Hepatocyte (in vitro differentiated cells): ENCODE results near the gene PIGU.

Source experiments
- EZH2 ChIP-seq: fragments of 200-600 bp; sonication (generic); IDR thresholded peaks from 2 replicates; pipeline ENCODE4 v1.6.1; 2016; ENCODE audit warnings: antibody characterized with exemption, mild to moderate bottlenecking, borderline replicate concordance
- EZH2phosphoT487 ChIP-seq: fragments of 200-600 bp; sonication (generic); IDR thresholded peaks from one replicate; pipeline ENCODE4 v1.6.1; 2018; ENCODE audit warnings: antibody characterized with exemption, mild to moderate bottlenecking, low read depth, moderate library complexity; ENCODE audit not compliant: unreplicated experiment, severe bottlenecking
- TF ChIP-seq, protein P1 (sequence below): fragments of 200-600 bp; sonication (generic); IDR thresholded peaks from 2 replicates; pipeline ENCODE4 v1.5.1; 2016; ENCODE audit warnings: antibody characterized with exemption, mild to moderate bottlenecking; ENCODE audit not compliant: poor library complexity

DNA sequence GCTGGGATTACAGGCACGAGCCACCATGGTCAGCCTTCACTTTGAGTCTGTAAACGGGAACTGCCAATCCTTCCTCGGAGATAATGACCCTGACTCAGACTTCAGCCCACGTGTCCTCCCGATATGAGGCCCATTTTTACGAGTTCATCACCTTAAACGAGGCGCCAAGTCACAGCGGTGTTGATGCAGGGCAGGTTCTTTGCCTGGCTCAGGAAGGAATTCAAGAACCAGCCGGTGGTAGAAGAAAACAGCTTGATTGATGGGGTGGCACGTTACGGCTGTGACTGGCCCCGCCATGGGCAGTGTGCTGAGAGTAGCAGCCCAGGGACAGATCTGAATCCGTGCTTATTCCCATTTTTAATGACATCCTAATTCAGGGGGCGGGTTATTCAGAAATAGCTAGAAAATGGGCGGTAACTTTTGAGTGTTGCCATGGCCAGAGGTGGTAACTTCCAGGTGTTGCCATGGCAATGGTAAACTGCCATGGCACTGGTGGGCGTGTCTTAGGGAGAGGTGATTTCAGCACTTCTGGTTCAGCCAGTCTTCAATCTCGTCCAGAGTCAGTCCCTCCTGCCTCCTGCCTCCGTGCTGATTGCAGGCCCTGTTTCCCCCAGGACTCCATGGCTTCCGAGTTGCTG is 127.5 kb downstream of the PIGU start:
- TF ChIP-seq, protein P1, sequence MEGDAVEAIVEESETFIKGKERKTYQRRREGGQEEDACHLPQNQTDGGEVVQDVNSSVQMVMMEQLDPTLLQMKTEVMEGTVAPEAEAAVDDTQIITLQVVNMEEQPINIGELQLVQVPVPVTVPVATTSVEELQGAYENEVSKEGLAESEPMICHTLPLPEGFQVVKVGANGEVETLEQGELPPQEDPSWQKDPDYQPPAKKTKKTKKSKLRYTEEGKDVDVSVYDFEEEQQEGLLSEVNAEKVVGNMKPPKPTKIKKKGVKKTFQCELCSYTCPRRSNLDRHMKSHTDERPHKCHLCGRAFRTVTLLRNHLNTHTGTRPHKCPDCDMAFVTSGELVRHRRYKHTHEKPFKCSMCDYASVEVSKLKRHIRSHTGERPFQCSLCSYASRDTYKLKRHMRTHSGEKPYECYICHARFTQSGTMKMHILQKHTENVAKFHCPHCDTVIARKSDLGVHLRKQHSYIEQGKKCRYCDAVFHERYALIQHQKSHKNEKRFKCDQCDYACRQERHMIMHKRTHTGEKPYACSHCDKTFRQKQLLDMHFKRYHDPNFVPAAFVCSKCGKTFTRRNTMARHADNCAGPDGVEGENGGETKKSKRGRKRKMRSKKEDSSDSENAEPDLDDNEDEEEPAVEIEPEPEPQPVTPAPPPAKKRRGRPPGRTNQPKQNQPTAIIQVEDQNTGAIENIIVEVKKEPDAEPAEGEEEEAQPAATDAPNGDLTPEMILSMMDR, result no peak
- TF ChIP-seq EZH2 (no peak), EZH2phosphoT487 (no peak)
